NT2/D1 (cell line): Measurements from ENCODE around the gene GALNT6.

Experiments
- YY1 ChIP-seq: IDR thresholded peaks from 2 replicates; pipeline ENCODE4 v1.6.1; 2011; ENCODE audit not compliant: insufficient read length, insufficient read depth
- ZNF274 ChIP-seq: IDR thresholded peaks from 2 replicates; pipeline ENCODE4 v1.6.1; 2011; ENCODE audit warnings: mild to moderate bottlenecking, low read depth, low read length

DNA sequence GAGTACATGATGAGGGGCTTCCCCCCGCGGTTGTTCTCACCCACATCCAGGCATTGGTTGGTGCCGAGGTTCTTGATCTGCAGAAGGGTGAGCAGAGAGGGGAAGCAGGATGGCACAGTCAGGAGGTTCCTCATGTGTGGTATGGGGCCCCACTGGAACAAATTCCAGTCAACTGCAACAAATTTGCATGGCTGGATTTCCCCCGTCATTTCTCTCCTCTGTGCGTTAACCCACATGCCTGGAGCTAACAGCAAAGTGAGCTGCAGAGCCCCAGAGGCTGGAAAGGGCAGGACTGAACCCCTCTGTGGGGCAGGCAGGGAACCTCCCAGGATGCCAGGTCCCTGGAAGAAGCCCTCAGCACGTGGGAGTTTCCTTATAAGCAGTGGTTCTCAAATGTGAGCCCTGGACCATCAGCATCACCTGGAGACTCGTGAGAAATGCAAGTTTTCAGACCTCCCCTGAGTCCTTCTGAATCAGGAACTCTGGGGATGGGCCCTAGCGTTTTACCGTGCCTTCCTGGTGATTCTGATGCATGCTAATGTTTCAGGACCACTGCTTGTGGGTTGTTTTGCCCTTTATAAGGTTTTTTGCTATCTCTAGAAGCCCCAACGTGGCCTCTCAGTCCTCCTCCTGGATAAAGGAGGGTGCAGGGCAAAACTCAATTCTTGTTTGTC is 33.7 kb downstream of the GALNT6 start:
- TF ChIP-seq ZNF274 (no peak), YY1 (no peak)
